OCI-LY7 (cell line): Measurements from ENCODE around the gene SLC6A16. TPM values are rescaled to one million over a fixed set of nuclear protein-coding genes. Genes with fewer than 3 reads are reported as not detected.

Experiments
- BruUV-seq: library from RNA; stranded (reverse); fragments of 400-500 nt; replicated peaks from 2 replicates; lab custom pipeline; 2021; lab: Mats Ljungman, UMichigan
- CTCF ChIA-PET: fragments of 300-600 bp; sonication (Branson Sonifier 250); formaldehyde crosslinking; loops from one replicate; lab custom pipeline; 2022; ENCODE audit warnings: antibody characterized with exemption; ENCODE audit not compliant: unreplicated experiment; lab: Charles Lee
- POLR2A ChIA-PET: fragments of 300-600 bp; sonication (Branson Sonifier 250); formaldehyde crosslinking; loops from one replicate; lab custom pipeline; 2022; ENCODE audit warnings: antibody characterized with exemption; lab: Charles Lee
- DNase-seq: peaks from one replicate; pipeline ENCODE4 v3.0.0-alpha.2; 2015; ENCODE audit warnings: low spot score
- H2AFZ ChIP-seq: fragments of 200-600 bp; sonication (generic), shearing (Covaris generic); 2 replicates; pipeline ENCODE4 v1.6.1; 2014; ENCODE audit warnings: mild to moderate bottlenecking, antibody characterized with exemption, low read length, moderate library complexity
- H3K27ac ChIP-seq: fragments of 200-600 bp; sonication (generic); 2 replicates; pipeline ENCODE4 v1.5.1; 2014; ENCODE audit warnings: mixed run types, low read depth, mild to moderate bottlenecking, moderate library complexity, low read length, inconsistent platforms; ENCODE audit not compliant: poor library complexity, severe bottlenecking
- H3K36me3 ChIP-seq: fragments of 200-600 bp; sonication (generic); 2 replicates; pipeline ENCODE4 v1.6.1; 2014; ENCODE audit warnings: mild to moderate bottlenecking, antibody characterized with exemption, low read length, moderate library complexity, mixed read lengths; ENCODE audit not compliant: insufficient read depth
- H3K4me1 ChIP-seq: fragments of 200-600 bp; sonication (generic); 2 replicates; pipeline ENCODE4 v1.5.1; 2014; ENCODE audit warnings: mild to moderate bottlenecking, low read length; ENCODE audit not compliant: insufficient read depth, poor library complexity, severe bottlenecking
- H3K4me2 ChIP-seq: fragments of 200-600 bp; sonication (generic); 2 replicates; pipeline ENCODE4 v1.6.1; 2014; ENCODE audit warnings: mild to moderate bottlenecking, low read length
- H3K4me3 ChIP-seq: fragments of 200-600 bp; sonication (generic); 2 replicates; pipeline ENCODE4 v1.5.1; 2014; ENCODE audit warnings: mild to moderate bottlenecking, low read depth, low read length; ENCODE audit not compliant: poor library complexity, severe bottlenecking
- H3K79me2 ChIP-seq: fragments of 200-600 bp; sonication (generic); 2 replicates; pipeline ENCODE4 v1.6.1; 2016; ENCODE audit warnings: low read depth, mild to moderate bottlenecking, low read length, moderate library complexity, mixed read lengths; ENCODE audit not compliant: insufficient read depth
- H3K9me2 ChIP-seq: fragments of 200-600 bp; sonication (generic); 2 replicates; pipeline ENCODE4 v1.6.1; 2016; ENCODE audit warnings: mild to moderate bottlenecking, low read length, mixed read lengths; ENCODE audit not compliant: insufficient read depth
- H3K9me3 ChIP-seq: fragments of 200-600 bp; sonication (generic); 2 replicates; pipeline ENCODE4 v1.6.1; 2014; ENCODE audit warnings: mild to moderate bottlenecking, mixed run types, low read length, mixed read lengths
- H4K20me1 ChIP-seq: fragments of 200-600 bp; sonication (generic); 2 replicates; pipeline ENCODE4 v1.6.1; 2014; ENCODE audit warnings: mild to moderate bottlenecking, antibody characterized with exemption, low read length, moderate library complexity, mixed read lengths; ENCODE audit not compliant: insufficient read depth
- EZH2phosphoT487 ChIP-seq: fragments of 200-600 bp; sonication (generic); IDR thresholded peaks from 2 replicates; pipeline ENCODE4 v1.6.1; 2018; ENCODE audit warnings: low read depth, borderline replicate concordance, mild to moderate bottlenecking, mixed run types, antibody characterized with exemption, low read length, moderate library complexity, mixed read lengths
- intact Hi-C: fragments of 100-400 bp; cut with micrococcal nuclease; formaldehyde crosslinking; loops from one replicate; pipeline ENCODE4 v1.10.0; 2022; ENCODE audit not compliant: unreplicated experiment
- total RNA-seq, 2 experiments: library from RNA; depleted of rRNA in 1 of 2; stranded (reverse); fragments of >200 nt in 1 of 2; shearing (Covaris generic) in 1 of 2; gene quantifications; 2 replicates each; pipeline ENCODE4 v1.2.3, GENCODE V29; 2014 to 2022
- TF ChIP-seq, protein P1 (sequence below): fragments of 200-600 bp; sonication (generic); conservative IDR thresholded peaks from 2 replicates; pipeline ENCODE4 v1.5.1; 2014; ENCODE audit warnings: mild to moderate bottlenecking, antibody characterized with exemption, low read length, moderate library complexity, mixed read lengths

The SLC6A16 gene
- total RNA-seq, 2 experiments from 2014 or later = 2.8 to 15.8 TPM

GRCh38 chr19:49295208-49295880 is 29.6 kb downstream of the SLC6A16 start:
- no peak overlapping the region for H3K4me3 ChIP-seq
- no peak overlapping the region for H2AFZ ChIP-seq
- no peak overlapping the region for H3K27ac ChIP-seq
- no peaks in the 10 kb centered on the region for H3K4me1 ChIP-seq
- no peaks in the 10 kb centered on the region for H3K9me2 ChIP-seq
- H3K4me2 ChIP-seq = no peak overlapping the region
- intact Hi-C loops = no loop called here
- BruUV-seq = no TSS peak
- TF ChIP-seq, protein P1, sequence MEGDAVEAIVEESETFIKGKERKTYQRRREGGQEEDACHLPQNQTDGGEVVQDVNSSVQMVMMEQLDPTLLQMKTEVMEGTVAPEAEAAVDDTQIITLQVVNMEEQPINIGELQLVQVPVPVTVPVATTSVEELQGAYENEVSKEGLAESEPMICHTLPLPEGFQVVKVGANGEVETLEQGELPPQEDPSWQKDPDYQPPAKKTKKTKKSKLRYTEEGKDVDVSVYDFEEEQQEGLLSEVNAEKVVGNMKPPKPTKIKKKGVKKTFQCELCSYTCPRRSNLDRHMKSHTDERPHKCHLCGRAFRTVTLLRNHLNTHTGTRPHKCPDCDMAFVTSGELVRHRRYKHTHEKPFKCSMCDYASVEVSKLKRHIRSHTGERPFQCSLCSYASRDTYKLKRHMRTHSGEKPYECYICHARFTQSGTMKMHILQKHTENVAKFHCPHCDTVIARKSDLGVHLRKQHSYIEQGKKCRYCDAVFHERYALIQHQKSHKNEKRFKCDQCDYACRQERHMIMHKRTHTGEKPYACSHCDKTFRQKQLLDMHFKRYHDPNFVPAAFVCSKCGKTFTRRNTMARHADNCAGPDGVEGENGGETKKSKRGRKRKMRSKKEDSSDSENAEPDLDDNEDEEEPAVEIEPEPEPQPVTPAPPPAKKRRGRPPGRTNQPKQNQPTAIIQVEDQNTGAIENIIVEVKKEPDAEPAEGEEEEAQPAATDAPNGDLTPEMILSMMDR = no peak
- TF ChIP-seq EZH2phosphoT487 = no peak
- H3K9me3 ChIP-seq = no peaks in the 10 kb centered on the region
- H3K36me3 ChIP-seq = peaks cover 4% of the 10 kb centered on the region; the same call in 1 of the 2 replicates
- no peaks in the 10 kb centered on the region for H3K79me2 ChIP-seq
- H4K20me1 ChIP-seq = no peaks in the 10 kb centered on the region
- ChIA-PET POLR2A (interaction anchor here (1.1 kb wide), 1 partner anchor 53 kb away, joined by 3 read pairs; no protein-coding TSS in a partner anchor), CTCF (no interaction called here)
- DNase-seq = no peak

- ChIA-PET POLR2A (interaction anchor here (0.6 kb wide), 1 partner anchor 167 kb away, joined by 3 read pairs; no protein-coding TSS in a partner anchor), CTCF (no interaction called here)
- BruUV-seq = no TSS peak
Measured at GRCh38 chr19:49294401-49294800, 30.6 kb downstream of the SLC6A16 start.

More at GRCh38 chr19:49294401-49294800, 30.6 kb downstream of the SLC6A16 start:
- Histone ChIP-seq H2AFZ (no peak overlapping the region), H3K4me2 (no peak overlapping the region), H3K9me2 (no peaks in the 10 kb centered on the region), H4K20me1 (no peaks in the 10 kb centered on the region), H3K4me1 (no peaks in the 10 kb centered on the region), H3K9me3 (no peaks in the 10 kb centered on the region), H3K4me3 (no peak overlapping the region), H3K36me3 (peaks cover 11% of the 10 kb centered on the region), H3K27ac (no peak overlapping the region), H3K79me2 (no peaks in the 10 kb centered on the region)
- TF ChIP-seq, protein P1 = no peak
- no peak for TF ChIP-seq EZH2phosphoT487
- DNase-seq = no peak
- intact Hi-C loops = no loop called here
